MM.1S (cell line): ENCODE data around the gene PAQR7.

Experiments used
- DNase-seq: peaks from one replicate; pipeline ENCODE4 v3.0.0-alpha.2; 2015
- H2AFZ ChIP-seq: fragments of 300-600 bp; sonication (generic); 2 replicates; pipeline ENCODE4 v1.6.0; 2016; ENCODE audit warnings: antibody characterized with exemption, low read length
- H3F3A ChIP-seq: fragments of 300-600 bp; sonication (generic); 2 replicates; pipeline ENCODE4 v1.6.1; 2016; ENCODE audit warnings: mild to moderate bottlenecking, antibody characterized with exemption, low read length, moderate library complexity, mixed read lengths; ENCODE audit not compliant: insufficient read depth
- H3K27ac ChIP-seq: fragments of 300-600 bp; sonication (generic); 2 replicates; pipeline ENCODE4 v1.5.1; 2016; ENCODE audit warnings: mild to moderate bottlenecking, low read length
- H3K27me3 ChIP-seq: fragments of 300-600 bp; sonication (generic); replicated peaks from 2 replicates; pipeline ENCODE4 v1.6.0; 2016; ENCODE audit warnings: low read length; ENCODE audit not compliant: insufficient read depth
- H3K36me3 ChIP-seq: fragments of 300-600 bp; sonication (generic); replicated peaks from 2 replicates; pipeline ENCODE4 v1.6.1; 2016; ENCODE audit warnings: mild to moderate bottlenecking, low read length, mixed read lengths; ENCODE audit not compliant: insufficient read depth
- H3K4me1 ChIP-seq: fragments of 300-600 bp; sonication (generic); 2 replicates; pipeline ENCODE4 v1.6.1; 2016; ENCODE audit warnings: low read length, mixed read lengths
- H3K4me2 ChIP-seq: fragments of 300-600 bp; sonication (generic); 2 replicates; pipeline ENCODE4 v1.6.0; 2016; ENCODE audit warnings: low read depth, low read length
- H3K4me3 ChIP-seq: fragments of 300-600 bp; sonication (generic); 2 replicates; pipeline ENCODE4 v1.5.1; 2016; ENCODE audit warnings: low read length, mixed read lengths
- H3K79me2 ChIP-seq: fragments of 300-600 bp; sonication (generic); 2 replicates; pipeline ENCODE4 v1.6.1; 2016; ENCODE audit warnings: mixed run types, low read length, mixed read lengths
- H3K9ac ChIP-seq: fragments of 300-600 bp; sonication (generic); 2 replicates; pipeline ENCODE4 v1.6.1; 2016; ENCODE audit warnings: low read length, mixed read lengths
- H3K9me2 ChIP-seq: fragments of 300-600 bp; sonication (generic); replicated peaks from 2 replicates; pipeline ENCODE4 v1.6.1; 2016; ENCODE audit warnings: mild to moderate bottlenecking, low read length, mixed read lengths; ENCODE audit not compliant: insufficient read depth
- H3K9me3 ChIP-seq: fragments of 300-600 bp; sonication (generic); replicated peaks from 2 replicates; pipeline ENCODE4 v1.6.1; 2016; ENCODE audit warnings: mild to moderate bottlenecking, low read length, mixed read lengths; ENCODE audit not compliant: insufficient read depth
- H4K20me1 ChIP-seq: fragments of 300-600 bp; sonication (generic); 2 replicates; pipeline ENCODE4 v1.6.1; 2016; ENCODE audit warnings: mild to moderate bottlenecking, low read length, moderate library complexity, mixed read lengths; ENCODE audit not compliant: insufficient read depth
- CTCF ChIP-seq: fragments of 300-600 bp; sonication (generic); IDR thresholded peaks from 2 replicates; pipeline ENCODE4 v1.5.1; 2016; ENCODE audit warnings: antibody characterized with exemption, low read length, mixed read lengths
- EZH2 ChIP-seq: fragments of 300-600 bp; sonication (generic); optimal IDR thresholded peaks from 2 replicates; pipeline ENCODE3; 2017; ENCODE audit warnings: low read depth, mild to moderate bottlenecking, antibody characterized with exemption, low read length, mixed read lengths
- EZH2phosphoT487 ChIP-seq: fragments of 300-600 bp; sonication (generic); IDR thresholded peaks from 2 replicates; pipeline ENCODE4 v1.6.1; 2018; ENCODE audit warnings: antibody characterized with exemption, low read length

The PAQR7 gene

GRCh38 chr1:25912076-25912831 is 36.7 kb upstream of the PAQR7 start:
- H3F3A ChIP-seq: 0 out of 2 replicates have a peak, but pooled peaks cover 2% of the 10 kb centered on the region
- H4K20me1 ChIP-seq: no peaks in the 10 kb centered on the region
- H3K27ac ChIP-seq: no peak overlapping the region
- H3K9me3 ChIP-seq: no peaks in the 10 kb centered on the region
- no peak overlapping the region for H3K4me3 ChIP-seq
- no peak for DNase-seq
- no peaks in the 10 kb centered on the region for H3K79me2 ChIP-seq
- H3K36me3 ChIP-seq: no peaks in the 10 kb centered on the region
- H2AFZ ChIP-seq: no peak overlapping the region
- no peak overlapping the region for H3K9ac ChIP-seq
- peaks cover 11% of the 10 kb centered on the region for H3K27me3 ChIP-seq
- no peak overlapping the region for H3K4me2 ChIP-seq
- TF ChIP-seq EZH2phosphoT487: no peak
- TF ChIP-seq CTCF: no peak
- no peak for TF ChIP-seq EZH2
- no peaks in the 10 kb centered on the region for H3K9me2 ChIP-seq
- H3K4me1 ChIP-seq: no peaks in the 10 kb centered on the region

DNA sequence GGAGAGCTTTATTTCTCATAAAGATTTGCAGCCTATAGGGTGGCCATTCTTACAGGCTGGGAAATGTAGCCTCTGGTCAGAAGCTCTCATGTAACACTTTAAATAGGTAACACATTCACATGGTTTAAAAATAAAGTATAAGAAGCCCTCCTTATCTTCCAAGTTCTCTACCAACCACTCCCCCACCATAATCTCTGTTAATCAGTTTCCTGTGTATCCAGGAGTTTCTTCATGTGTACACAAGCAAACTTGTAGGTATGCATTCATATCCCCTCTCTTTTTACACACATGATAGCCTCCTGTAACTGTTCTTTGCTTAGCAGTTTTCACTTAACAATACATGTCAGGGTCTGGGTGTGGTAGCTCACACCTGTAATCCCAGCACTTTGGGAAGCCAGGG is 35.7 kb upstream of the PAQR7 start:
- TF ChIP-seq EZH2: no peak
- no peak for TF ChIP-seq EZH2phosphoT487
- TF ChIP-seq CTCF: no peak
- Histone ChIP-seq H3K4me2 (no peak overlapping the region), H3K9ac (no peak overlapping the region)

GRCh38 chr1:25909040-25909439 is 33.5 kb upstream of the PAQR7 start:
- Histone ChIP-seq H3F3A (peaks cover 11% of the 10 kb centered on the region; the same call in 1 of the 2 replicates), H3K9me2 (no peaks in the 10 kb centered on the region), H3K79me2 (peaks cover 16% of the 10 kb centered on the region), H3K9me3 (no peaks in the 10 kb centered on the region), H3K36me3 (peaks cover under 1% of the 10 kb centered on the region; the same call in 1 of the 2 replicates), H2AFZ (no peak overlapping the region), H3K4me1 (peaks cover 10% of the 10 kb centered on the region), H3K9ac (no peak overlapping the region), H4K20me1 (no peaks in the 10 kb centered on the region), H3K4me2 (no peak overlapping the region), H3K27me3 (peaks cover 16% of the 10 kb centered on the region), H3K4me3 (no peak overlapping the region), H3K27ac (no peak overlapping the region)
- no peak for DNase-seq
- no peak for TF ChIP-seq CTCF
- no peak for TF ChIP-seq EZH2
- TF ChIP-seq EZH2phosphoT487: no peak

More for the DNA sequence above, 35.7 kb upstream of the PAQR7 start:
- no peaks in the 10 kb centered on the region for H3K79me2 ChIP-seq
- H3K27ac ChIP-seq: no peak overlapping the region
- no peaks in the 10 kb centered on the region for H4K20me1 ChIP-seq
- H3K9me3 ChIP-seq: no peaks in the 10 kb centered on the region
- no peak overlapping the region for H3K4me3 ChIP-seq
- peaks cover 16% of the 10 kb centered on the region for H3K27me3 ChIP-seq
- H2AFZ ChIP-seq: no peak overlapping the region
- no peak for DNase-seq
- H3K4me1 ChIP-seq: 0 out of 2 replicates have a peak, but pooled peaks cover 4% of the 10 kb centered on the region
- H3K9me2 ChIP-seq: no peaks in the 10 kb centered on the region
- H3K36me3 ChIP-seq: no peaks in the 10 kb centered on the region
- H3F3A ChIP-seq: peaks cover 7% of the 10 kb centered on the region; the same call in 1 of the 2 replicates
